HG03571 (cell line): ENCODE measurements around the gene CATSPERB.
"Not testable (repeated sequence)": the region's sequence is repeated elsewhere in the genome, so short reads cannot be mapped to it uniquely, and the experiment has no call there.

ENCODE experiments used
- ATAC-seq: cut with Tn5 transposase; IDR thresholded peaks from one replicate; pipeline ENCODE4 v1.9.1; 2021; ENCODE audit not compliant: unreplicated experiment

Gene CATSPERB

GRCh38 chr14:91585856-91586255 is 146.0 kb downstream of the CATSPERB start:
- no peak for ATAC-seq

GRCh38 chr14:91582761-91583160 is 149.1 kb downstream of the CATSPERB start:
- ATAC-seq, result no peak

GRCh38 chr14:91580876-91581577 is 150.9 kb downstream of the CATSPERB start:
- no peak for ATAC-seq

GRCh38 chr14:91577632-91578233 is 154.2 kb downstream of the CATSPERB start:
- no peak for ATAC-seq

GRCh38 chr14:91575469-91576208 is 156.2 kb downstream of the CATSPERB start:
- ATAC-seq, result no peak

GRCh38 chr14:91573894-91574837 is 157.7 kb downstream of the CATSPERB start:
- ATAC-seq, result no peak

GRCh38 chr14:91573528-91573893 is 158.4 kb downstream of the CATSPERB start:
- no peak for ATAC-seq

- ATAC-seq, result no peak
Measured at GRCh38 chr14:91570021-91570420, 161.9 kb downstream of the CATSPERB start.

GRCh38 chr14:91569301-91569700 is 162.6 kb downstream of the CATSPERB start:
- no peak for ATAC-seq

GRCh38 chr14:91568626-91569025 is 163.3 kb downstream of the CATSPERB start:
- ATAC-seq, result no peak

- ATAC-seq, result not testable (repeated sequence)
Measured at GRCh38 chr14:91567827-91568226, 164.1 kb downstream of the CATSPERB start.

GRCh38 chr14:91555531-91555930 is 176.4 kb downstream of the CATSPERB start:
- ATAC-seq, result no peak

- ATAC-seq, result no peak
Measured at GRCh38 chr14:91554535-91555332, 177.2 kb downstream of the CATSPERB start.

GRCh38 chr14:91548108-91548507 is 183.8 kb downstream of the CATSPERB start:
- no peak for ATAC-seq

GRCh38 chr14:91545946-91546716 is 185.8 kb downstream of the CATSPERB start:
- no peak for ATAC-seq

- no peak for ATAC-seq
Measured at GRCh38 chr14:91545204-91545603, 186.7 kb downstream of the CATSPERB start.

GRCh38 chr14:91536327-91536726 is 195.6 kb downstream of the CATSPERB start:
- ATAC-seq, result no peak

GRCh38 chr14:91534059-91534458 is 197.8 kb downstream of the CATSPERB start:
- not testable (repeated sequence) for ATAC-seq

GRCh38 chr14:91533623-91534022 is 198.3 kb downstream of the CATSPERB start:
- ATAC-seq, result no peak
